Chondrocyte (in vitro differentiated cells): ENCODE measurements around the gene STAU1. TPM values are rescaled to one million over a fixed set of nuclear protein-coding genes. Genes with fewer than 3 reads are reported as not detected.

ENCODE experiments used
- DNase-seq: peaks from one replicate; pipeline ENCODE4 v3.0.0; 2021; ENCODE audit warnings: mixed read lengths, low spot score
- H3K27ac Mint-ChIP-seq: one replicate; pipeline ENCODE4 v1.8.0; 2021; ENCODE audit warnings: mild to moderate bottlenecking, moderate library complexity, mixed read lengths; ENCODE audit not compliant: unreplicated experiment
- H3K27me3 Mint-ChIP-seq: 2 replicates; pipeline ENCODE4 v1.8.0; 2021; ENCODE audit warnings: low read depth, mixed read lengths
- H3K36me3 Mint-ChIP-seq: 2 replicates; pipeline ENCODE4 v1.8.0; 2021; ENCODE audit warnings: low read depth, mixed read lengths
- H3K4me1 Mint-ChIP-seq: 2 replicates; pipeline ENCODE4 v1.8.0; 2021; ENCODE audit warnings: low read depth, mild to moderate bottlenecking, mixed read lengths
- H3K4me3 Mint-ChIP-seq: one replicate; pipeline ENCODE4 v1.8.0; 2021; ENCODE audit warnings: mild to moderate bottlenecking, moderate library complexity, mixed read lengths; ENCODE audit not compliant: unreplicated experiment
- H3K9me3 Mint-ChIP-seq: 2 replicates; pipeline ENCODE4 v1.8.0; 2021; ENCODE audit warnings: low read depth, mixed read lengths
- total RNA-seq: library from RNA; stranded (reverse); gene quantifications from 3 replicates; pipeline ENCODE4 v1.2.1, GENCODE V29; 2021
- TF ChIP-seq, protein P1 (sequence below): fragments of 200-600 bp; sonication (generic); IDR thresholded peaks from 2 replicates; pipeline ENCODE4 v1.5.0; 2021; ENCODE audit warnings: antibody characterized with exemption, mild to moderate bottlenecking, moderate library complexity

STAU1 gene
- total RNA-seq, 1 donor from 2014 or later, result 77.2 TPM

DNA sequence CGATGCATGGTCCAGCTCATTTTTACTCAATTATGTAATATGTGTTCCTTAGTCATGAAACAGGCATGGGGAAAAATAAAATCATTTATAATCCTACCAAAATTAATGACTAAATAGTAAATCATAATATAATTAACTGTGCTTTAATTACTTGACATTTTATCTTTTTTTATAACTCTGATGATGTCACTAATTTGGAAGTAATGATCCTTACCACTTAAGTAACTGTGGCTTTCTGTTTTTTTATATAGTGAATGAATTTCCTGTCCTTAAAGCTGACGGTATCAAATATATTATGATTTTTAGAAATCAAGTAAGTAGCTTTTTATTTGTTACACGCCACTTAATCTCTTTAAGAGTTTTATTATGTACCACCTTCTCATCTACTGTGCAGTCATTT is 109.8 kb downstream of the STAU1 start:
- TF ChIP-seq, protein P1, sequence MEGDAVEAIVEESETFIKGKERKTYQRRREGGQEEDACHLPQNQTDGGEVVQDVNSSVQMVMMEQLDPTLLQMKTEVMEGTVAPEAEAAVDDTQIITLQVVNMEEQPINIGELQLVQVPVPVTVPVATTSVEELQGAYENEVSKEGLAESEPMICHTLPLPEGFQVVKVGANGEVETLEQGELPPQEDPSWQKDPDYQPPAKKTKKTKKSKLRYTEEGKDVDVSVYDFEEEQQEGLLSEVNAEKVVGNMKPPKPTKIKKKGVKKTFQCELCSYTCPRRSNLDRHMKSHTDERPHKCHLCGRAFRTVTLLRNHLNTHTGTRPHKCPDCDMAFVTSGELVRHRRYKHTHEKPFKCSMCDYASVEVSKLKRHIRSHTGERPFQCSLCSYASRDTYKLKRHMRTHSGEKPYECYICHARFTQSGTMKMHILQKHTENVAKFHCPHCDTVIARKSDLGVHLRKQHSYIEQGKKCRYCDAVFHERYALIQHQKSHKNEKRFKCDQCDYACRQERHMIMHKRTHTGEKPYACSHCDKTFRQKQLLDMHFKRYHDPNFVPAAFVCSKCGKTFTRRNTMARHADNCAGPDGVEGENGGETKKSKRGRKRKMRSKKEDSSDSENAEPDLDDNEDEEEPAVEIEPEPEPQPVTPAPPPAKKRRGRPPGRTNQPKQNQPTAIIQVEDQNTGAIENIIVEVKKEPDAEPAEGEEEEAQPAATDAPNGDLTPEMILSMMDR, result no peak
- H3K4me1 Mint-ChIP-seq, result no peaks in the 10 kb centered on the region
- no peak overlapping the region for H3K27ac Mint-ChIP-seq
- H3K9me3 Mint-ChIP-seq, result no peaks in the 10 kb centered on the region
- no peaks in the 10 kb centered on the region for H3K27me3 Mint-ChIP-seq
- H3K36me3 Mint-ChIP-seq, result peaks cover 21% of the 10 kb centered on the region
- no peak for DNase-seq
- H3K4me3 Mint-ChIP-seq, result no peak overlapping the region

DNA sequence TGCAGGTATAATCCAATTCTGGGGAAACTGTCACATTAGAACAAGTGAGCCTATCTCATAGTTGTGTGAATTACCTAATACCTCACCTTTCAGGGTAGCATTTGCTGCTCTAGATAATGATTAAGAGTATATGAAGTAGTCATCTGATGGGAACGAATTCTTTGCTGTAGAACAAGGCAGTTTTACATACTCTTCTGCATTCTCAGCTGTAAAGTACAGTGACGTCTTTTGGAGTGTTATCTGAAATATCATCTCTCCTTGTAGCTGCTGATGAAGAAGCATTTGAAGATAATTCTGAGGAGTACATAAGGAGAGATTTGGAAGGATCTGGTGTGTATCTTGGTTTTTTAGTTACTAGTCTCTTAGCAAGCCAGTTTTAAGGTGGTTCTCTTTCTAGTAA is 113.6 kb downstream of the STAU1 start:
- no peaks in the 10 kb centered on the region for H3K27me3 Mint-ChIP-seq
- H3K4me1 Mint-ChIP-seq, result no peaks in the 10 kb centered on the region
- TF ChIP-seq, protein P1, result no peak
- H3K27ac Mint-ChIP-seq, result no peak overlapping the region
- no peak overlapping the region for H3K4me3 Mint-ChIP-seq
- DNase-seq, result no peak
- H3K9me3 Mint-ChIP-seq, result no peaks in the 10 kb centered on the region
- H3K36me3 Mint-ChIP-seq, result peaks cover 17% of the 10 kb centered on the region

Other genes starting within 250 kb of the STAU1 start
- 39.5 to 59.9 TPM (median 40.7 TPM) in 3 replicates for gene CSE1L, start 142.0 kb downstream of the STAU1 start, total RNA-seq
- 23.3 to 25.9 TPM (median 23.7 TPM) in 3 replicates for gene DDX27, start 31.1 kb upstream of the STAU1 start, total RNA-seq
- gene ZNFX1, start 89.7 kb upstream of the STAU1 start, total RNA-seq, result 36.0 to 38.7 TPM (median 36.4 TPM) in 3 replicates